HG02798 (cell line): ENCODE data around the gene SUN2.

Experiments used
- ATAC-seq: cut with Tn5 transposase; IDR thresholded peaks from one replicate; pipeline ENCODE4 v1.9.1; 2021; ENCODE audit warnings: mild to moderate bottlenecking; ENCODE audit not compliant: unreplicated experiment, poor library complexity

The SUN2 gene

DNA sequence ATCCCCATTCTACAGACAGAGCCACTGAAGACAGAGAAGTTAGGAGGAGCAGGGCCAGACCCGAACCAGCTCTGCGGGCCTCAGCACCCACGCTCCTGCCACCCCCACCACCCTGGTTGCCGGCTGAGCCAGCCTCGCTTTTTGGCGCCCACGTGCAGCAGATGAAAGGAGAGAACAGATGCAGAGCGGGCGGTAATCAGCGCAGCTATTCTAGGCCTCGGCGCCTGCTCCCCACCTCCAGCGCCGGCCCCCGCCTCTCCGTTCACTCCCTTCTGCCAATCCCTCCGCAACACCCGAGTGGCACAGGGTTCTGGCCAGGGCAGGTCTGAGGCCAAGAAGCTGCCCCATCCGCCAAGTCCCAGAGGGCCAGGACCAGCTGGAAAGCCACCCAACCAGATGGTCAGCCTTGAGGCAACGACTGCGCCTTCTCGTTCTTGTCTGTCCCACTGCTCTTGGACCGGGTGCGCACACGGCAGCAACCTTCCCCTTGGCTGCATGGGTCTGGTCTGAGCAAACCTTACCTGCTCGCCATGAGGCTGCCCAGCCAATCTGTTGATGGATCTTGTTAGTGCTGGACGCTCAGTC lies 21.4 kb upstream of the SUN2 start:
- no peak for ATAC-seq

DNA sequence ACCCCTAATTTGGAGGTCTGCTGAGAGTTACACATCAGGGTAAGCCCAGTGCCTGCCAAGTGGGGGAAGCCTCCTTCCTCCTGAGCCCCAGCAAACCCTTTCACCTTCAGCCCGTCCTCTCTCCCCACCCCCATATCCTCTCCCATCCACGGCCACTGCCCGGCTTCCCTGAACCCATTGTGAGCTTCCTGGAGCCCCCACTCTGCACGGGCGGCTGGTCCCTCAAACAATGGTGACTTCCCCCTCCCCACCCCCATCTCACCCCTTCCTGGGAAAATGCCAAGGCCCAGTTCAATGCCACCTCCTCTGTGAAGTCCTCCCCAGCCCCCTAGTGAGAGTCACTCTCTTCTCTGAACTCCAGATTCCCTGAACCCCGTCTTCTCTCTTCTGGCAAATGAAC lies 20.3 kb upstream of the SUN2 start:
- ATAC-seq: no peak

DNA sequence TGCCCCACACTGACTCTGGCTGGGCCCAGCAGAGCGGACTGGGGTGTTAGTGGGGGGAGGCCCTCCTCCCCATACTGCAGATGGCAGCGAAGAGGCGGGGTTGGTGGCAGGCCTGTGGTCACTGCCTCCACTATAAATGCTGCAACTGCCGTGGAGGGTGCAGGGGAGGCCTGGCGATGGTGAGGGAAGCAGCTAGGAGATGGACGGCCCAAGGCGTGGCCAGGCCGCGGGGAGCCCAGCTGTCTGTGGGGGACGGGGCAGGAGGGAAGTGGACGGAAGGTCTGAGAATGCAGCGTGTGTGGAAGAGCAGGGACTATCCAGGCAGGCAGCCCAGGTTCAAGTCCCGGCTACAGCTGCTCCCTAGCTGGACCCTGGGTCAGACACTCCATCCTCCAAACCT lies 19.9 kb upstream of the SUN2 start:
- no peak for ATAC-seq

DNA sequence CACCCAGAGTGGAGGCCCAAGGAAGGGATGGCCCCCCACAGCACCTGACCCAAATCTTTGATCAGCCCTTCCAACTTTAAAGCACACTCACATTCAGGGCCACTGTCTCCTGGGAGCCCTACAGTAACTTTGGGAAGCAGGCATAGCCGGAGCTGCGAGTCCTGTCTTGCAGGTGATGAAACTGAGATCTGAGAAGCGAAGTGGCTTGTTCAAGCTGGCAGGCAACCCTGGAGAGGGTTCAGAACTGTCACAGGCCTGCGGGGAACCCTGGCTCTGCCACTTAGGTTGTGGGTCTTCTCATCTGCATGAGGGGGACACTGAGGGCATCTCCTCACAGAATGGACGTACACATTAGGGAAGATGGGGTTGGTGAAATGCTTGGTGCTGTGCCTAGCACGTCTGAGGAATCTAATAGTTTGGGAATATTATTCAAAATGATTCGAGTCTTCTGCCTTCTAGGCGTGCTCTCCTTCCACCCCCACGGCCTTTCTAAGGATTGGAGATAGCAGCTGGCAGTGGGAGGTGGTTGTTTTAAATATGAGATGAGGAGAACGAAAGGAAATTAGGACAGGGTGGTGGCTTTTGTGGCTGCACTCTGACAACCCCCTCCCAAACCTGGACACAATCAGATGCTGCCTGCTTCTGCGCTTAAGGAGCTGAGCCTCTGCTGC lies 18.8 kb upstream of the SUN2 start:
- no peak for ATAC-seq

DNA sequence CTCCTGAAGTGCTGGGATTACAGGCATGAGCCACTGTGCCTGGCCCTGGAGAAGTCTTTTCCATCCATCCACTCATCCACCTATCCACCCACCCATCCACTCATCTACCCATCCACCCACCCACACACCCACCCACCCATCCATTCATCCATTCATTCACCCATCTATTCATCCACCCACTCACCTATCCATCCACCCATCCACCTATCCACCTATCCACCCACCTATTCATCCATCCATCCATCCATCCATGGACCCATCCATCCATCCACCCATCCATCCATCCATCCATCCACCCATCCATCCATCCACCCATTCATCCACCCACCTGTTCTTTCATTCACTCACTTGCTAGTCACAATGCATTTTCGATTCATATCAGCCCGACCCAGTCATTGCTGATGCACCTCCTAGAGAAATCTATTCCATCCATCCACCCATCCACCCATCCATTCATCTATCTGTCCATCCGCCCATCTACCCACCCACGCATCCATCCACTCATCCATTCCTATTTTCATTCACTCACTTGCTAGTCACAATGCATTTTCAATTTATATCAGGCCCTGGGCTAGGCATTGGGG lies 17.7 kb upstream of the SUN2 start:
- ATAC-seq: no peak

DNA sequence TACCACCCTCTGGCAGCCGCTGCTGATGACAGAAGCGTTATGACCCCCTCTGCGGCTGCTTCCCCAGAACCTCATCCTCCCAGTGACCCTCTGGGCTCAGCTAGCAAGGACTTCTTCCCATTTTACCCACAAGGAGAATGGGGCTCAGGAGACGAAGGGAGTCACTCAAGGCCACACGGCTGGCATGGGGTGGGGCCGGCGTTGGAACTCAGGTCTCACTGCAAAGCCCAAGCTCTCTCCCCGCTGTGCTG lies 16.8 kb upstream of the SUN2 start:
- ATAC-seq: no peak

DNA sequence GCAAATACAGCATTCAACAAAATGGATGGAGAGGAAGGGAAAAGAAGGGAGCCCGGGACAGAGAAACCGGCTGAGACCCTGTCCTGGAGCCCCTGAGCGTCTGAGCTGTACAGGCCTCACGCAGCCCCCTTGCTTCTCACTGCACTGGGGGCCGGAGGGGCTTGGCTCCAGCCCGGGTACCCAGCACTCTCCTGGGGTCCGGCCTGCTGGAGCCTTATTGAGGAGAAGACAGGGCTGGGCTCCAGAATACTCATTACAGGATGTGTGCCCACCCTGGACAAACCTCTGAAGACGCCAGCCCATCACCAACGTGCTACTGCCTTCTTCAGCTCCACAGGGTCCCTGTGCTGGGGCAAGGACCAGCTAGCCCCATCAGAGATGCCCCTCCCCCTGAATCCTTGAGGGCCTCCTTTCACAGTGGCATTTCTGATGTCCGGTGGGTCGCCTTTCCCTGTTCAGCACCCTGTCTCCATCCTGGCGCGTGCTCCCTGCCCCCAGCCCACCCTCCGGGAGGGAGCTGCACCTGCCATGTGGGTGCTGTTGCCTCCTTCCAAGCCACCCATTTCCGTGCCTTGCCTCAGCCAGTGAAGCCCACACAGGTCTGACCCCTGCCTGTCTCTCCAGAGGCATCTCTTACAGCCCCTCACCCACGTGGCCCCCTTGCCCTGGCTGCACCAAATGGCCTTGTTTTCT lies 14.6 kb upstream of the SUN2 start:
- ATAC-seq: no peak

DNA sequence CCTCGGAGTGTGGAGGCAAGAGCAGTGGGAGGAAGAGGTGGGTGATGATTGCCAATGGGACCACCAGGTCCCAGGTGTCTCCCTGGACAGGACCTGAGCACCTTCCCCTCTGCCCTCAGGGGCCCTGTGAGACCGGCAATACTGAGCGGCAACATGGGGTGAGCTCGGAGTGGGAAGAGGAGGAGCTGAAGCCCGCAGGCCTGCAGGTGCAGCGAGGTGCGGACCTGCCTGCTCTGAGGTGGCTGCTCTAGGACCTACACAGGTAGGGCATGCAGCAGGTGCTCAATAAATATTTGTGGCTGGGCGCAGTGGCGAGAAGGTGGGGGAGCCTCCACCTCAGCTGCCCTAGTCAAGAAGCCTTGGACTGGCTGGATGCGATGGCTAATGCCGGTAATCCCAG lies 12.2 kb upstream of the SUN2 start:
- no peak for ATAC-seq

DNA sequence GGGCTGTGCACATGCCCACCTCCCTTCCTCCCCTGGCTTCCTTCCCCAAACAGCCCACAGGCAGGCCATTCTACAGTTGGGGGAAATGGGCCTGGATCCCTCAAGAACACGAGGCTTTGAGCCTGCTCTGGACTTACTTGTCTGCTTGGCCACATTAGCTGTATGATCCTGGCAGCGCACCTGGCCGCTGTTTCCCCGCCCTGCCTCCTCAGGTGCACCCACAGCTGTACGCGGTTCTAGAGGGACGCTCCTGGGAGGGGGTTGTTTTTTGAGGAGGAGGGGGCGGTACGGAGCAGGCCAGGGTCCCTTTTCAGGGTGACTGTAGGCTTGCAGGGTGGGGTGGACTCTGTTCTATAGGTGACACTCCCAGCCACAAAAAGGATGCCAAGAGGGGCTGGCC lies 11.5 kb upstream of the SUN2 start:
- ATAC-seq: no peak

DNA sequence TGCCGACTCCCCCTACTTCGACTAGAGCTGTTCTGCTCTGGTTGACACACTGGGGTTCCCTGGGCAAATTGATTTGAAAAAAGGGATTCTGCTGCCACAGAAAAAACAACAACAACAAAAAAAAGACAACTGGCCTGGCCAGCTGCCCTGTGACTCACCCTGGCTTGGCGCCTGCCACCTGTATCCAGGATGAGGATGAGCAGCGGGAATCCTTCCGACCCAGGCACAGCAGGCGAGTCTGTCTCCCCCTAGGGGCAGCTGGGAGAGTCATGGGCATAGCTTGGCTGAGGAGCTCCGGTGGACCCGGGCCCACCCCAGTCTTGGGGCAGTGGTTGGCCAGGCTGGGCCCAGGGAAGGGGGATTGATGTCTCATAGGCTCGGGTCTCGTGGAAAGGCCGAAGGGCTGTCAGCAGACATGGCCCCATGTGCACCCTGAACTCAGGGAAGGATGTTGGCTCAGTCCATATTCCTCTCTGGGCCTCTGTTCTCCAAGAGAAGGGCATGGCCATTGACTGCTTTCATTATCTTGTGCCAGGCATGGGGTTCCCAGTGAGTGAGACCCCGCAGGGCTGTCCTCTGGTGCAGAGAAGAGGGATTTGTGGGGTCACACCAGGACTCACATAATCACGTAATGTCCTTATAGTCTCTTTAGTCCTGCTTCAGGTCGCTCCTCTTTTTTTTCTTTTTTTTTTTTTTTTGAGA lies 10.4 kb upstream of the SUN2 start:
- ATAC-seq: no peak

DNA sequence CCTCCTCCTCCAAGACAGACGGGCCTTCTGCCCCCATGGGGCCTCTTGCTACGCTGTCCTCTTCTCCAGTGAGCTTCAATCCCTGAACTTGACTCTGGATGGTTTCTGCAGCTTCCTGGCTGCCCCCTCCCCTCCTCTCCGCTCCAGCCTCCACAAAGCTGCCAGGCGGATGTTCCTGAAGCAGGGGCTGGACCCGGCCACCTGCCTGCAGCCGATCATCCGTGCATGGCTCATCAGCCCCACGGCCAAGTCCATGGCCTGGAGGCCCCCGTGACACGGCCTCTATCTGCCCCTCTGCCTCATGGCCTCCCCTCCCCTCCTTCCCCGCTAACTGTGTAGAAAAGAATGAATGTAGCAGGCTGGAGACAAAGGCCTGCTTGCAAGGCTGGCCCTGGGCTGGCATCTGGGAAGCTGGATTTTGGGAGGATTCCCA lies 6.8 kb upstream of the SUN2 start:
- no peak for ATAC-seq

DNA sequence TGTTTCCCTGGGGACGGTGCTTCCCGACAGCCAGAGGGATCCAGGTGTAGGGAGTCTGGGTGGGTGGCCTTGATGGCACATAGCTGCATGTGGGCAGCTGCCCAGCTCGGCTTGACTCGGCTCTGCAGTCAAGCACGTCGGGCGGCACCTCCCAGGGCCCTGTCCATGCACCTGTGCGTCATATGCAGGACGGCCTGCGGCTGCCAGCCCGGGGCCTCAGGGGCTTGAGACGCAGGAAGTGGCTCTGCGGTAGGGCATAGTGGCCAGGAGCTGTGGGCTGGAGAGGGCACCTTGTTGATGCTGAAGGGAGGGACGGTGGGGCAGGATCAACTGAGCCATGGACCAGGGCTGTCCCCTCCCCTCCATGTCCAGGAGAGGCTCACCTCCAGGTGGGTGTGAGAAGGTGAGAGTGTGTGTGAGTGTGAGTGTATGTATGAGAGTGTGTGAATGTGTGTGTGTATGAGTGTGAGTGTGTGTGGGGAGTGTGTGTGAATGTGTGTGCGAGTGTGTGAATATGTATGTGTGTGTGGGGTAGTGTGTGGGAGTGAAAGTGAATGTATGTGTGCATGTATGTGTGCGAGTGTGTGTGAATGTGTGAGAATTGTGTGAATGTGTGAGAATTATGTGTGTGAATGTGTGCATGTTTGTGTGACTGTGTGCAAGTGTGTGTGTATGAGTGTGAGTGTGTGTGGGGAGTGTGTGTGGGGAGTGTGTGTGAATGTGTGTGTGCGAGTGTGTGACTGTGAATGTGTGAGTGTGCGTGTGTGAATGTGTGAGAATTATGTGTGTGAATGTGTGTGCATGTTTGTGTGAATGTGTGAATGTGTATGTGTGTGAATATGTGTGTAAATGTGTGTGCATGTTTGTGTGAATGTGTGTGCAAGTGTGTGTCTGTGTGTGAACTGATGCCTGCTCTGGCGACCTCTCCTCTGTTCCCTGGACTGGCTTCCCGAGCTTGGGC lies 5.7 kb upstream of the SUN2 start:
- no peak for ATAC-seq

DNA sequence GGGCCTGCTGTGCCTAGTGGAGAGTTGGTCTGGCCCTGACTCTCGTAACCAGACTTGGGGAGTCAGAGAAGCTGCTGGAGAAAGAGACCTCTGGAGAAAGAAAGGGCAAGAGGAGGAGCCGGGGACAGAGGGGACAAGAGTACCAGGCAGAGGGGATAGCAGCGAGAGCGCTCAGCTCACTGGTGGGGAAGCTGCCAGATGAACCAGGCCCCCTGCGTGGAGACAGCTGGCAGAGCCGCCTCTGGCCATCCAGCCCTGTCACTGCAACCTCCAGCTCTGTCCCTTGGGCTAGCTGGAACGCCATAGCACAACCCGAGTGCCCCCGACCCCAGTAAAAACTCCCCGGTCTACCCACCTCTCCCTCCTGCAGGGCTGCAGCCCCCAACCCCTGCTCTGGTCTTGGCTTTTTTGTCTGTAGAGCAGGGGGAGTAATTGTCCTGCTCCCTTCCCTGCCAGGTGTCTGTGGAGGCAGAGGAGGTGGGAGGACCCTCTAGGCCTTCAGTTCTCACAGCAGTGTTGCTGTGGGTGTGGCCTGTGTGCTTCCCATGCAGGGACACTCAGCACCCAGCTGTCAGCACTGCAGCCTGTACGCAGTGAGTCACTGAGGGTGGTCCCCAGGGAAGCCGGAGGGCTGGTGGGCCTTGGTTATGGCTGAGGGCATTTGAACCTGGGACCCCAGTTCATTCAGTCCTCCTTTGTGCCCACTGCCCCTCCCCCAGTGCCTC lies 4.8 kb upstream of the SUN2 start:
- no peak for ATAC-seq

DNA sequence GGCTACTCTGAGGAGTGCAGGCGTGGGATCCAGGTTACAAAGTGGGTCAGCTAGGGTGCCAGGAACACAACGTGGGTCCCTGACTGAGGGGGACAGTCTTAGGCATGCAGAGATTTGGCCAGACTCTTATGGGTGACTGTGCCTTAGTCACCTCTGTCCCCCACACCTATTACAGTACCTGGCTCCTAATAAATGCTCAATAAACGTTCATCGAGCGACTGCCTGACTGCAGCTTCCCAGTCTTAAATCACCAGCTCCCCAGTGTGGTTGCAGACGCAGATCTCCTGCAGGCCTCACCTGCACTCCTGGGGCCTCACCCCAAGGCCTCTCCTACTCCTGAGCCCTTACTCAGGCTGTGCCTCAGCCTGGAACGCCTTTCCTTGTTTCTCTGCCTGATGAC lies 3.2 kb upstream of the SUN2 start:
- no peak for ATAC-seq

DNA sequence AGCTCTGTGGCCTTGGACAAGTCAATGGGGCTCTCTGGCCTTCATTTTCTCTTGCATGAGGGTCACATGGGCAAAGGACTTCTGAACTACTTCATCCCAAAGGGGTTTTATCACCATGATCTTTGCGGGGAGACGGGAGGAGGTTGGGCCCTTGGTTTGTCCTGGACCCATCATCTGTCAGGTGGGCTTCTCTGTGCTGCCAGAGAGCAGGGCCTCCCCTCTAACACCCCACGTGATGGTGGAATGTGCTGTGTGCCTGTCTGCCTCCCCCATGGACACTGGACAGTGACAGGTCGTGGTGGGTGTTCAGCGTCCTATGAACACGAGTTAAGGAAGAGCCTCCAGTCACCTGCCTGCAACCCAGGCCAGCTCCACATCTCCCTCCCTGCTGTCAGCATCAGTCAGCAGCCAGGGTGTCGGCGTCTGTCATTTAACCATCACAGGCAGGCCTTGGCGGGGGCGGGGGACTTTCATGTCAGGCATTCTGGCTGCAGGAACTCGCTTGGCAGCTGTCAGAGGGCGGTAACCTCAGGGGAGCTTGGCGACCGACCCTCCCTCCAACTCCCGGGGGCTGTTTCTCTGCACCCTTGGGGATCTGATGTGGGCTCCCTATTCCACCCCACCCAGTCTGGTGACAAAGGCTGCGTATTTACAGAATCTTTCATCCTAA lies 2.6 kb upstream of the SUN2 start:
- no peak for ATAC-seq

DNA sequence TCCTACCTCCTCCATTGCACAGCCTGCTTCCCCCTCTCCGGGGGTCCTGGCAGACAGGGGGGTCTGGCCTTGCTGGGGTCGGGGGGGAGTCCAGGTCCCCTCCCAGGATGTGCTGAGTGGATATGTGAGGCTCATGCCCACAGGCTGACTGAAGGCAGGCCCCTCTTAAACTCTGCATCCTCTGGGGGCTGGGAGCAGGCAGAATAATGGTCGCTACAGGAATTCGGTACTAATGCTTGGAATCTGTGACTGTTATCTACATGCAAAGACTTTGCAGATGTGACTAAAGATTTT lies 1.6 kb upstream of the SUN2 start:
- ATAC-seq: no peak

DNA sequence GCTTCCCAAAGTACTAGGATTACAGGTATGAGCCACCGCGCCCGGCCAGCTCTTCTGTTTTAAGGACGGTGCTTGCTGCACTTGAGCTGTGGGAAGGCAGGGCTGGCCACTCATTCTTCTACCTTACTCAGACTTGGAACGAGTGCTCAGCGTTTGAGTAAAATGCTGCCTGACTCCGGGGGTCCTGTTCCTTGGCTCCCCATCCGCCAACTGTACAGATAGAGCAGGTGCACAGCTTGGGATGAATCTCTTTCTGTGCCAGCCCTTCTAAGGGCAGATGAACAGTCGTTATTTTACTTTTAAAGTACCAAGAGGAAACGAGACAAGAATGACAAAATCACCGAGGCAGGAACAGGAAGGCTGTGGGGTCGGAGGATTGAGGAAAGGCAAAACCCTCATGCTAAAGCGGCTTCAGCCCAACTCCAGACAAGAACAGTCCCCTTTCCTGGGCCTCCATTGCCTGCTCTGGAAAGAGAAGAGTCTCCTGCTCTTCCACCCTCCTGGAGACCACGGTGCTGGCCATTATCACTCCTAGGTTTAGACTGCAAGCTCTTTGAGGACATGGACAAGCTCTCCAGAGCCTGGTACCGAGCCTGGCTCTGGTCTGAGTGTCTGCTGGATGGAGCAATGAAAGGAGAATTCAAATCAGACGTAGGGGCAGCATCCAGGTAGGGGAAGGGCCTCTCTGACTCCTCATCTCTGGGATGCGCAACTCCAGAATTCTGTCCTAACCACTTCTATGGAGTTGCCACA lies 1.1 kb upstream of the SUN2 start:
- no peak for ATAC-seq

DNA sequence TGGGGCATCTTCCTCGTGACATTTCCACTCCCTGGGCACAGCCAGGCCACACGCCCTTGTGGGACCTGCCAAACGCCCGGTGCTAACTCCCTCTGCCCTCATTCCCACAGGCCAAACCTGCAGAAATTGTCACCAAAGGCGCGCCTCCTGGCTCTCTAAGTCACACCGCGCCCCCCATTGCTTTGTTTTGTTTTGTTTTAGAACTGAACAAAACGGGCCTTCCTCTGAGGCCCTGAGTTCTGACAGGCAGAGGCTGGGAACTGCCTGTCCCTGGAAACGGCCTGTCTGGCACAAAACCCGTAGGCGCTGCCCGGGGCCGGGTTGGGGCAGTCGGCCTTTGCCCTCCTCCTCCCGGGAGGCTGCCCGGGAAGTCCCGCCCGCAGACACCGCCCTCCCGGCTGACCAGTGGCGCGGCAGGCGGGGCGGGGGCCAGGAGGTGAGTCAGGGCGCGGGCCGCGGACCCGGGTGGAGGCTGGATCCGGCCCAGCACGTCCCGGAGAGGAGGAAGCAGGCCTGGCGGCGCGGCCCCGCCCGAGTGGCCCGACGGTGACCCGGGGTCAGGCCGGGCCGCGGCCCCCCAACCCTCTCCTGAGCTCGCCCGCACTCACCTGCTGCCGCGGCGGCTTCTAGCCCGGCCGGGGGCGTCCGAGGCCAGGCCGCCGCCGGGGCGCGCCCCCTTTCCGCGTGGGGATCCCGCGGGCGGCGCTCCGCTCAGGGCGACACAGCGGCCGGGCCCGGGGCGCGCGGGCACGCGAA lies 465 bp downstream of the SUN2 start:
- ATAC-seq: peak; percentile 45
